H9 (cell line): ENCODE measurements around the gene OR2V1. TPM values are rescaled to one million over a fixed set of nuclear protein-coding genes. Genes with fewer than 3 reads are reported as not detected.
"Not testable (repeated sequence)": the region's sequence is repeated elsewhere in the genome, so short reads cannot be mapped to it uniquely, and the experiment has no call there.

Experiments used
- DNase-seq: peaks from one replicate; pipeline ENCODE4 v3.0.0-alpha.2; 2017
- H2AFZ ChIP-seq: one replicate; pipeline ENCODE4 v1.6.1; 2013; ENCODE audit warnings: mild to moderate bottlenecking, low read length, control low read depth, moderate library complexity
- H2AK5ac ChIP-seq: 2 replicates; pipeline ENCODE4 v1.6.1; 2013; ENCODE audit warnings: low read length, control low read depth, mixed read lengths; ENCODE audit not compliant: insufficient read length
- H2BK120ac ChIP-seq: one replicate; pipeline ENCODE4 v1.6.1; 2013; ENCODE audit warnings: low read depth, mild to moderate bottlenecking, low read length, control low read depth, inconsistent platforms; ENCODE audit not compliant: poor library complexity, severe bottlenecking
- H2BK12ac ChIP-seq: 2 replicates; pipeline ENCODE4 v1.6.1; 2013; ENCODE audit warnings: low read length, control low read depth, mixed read lengths, low read depth; ENCODE audit not compliant: insufficient read length
- H2BK15ac ChIP-seq: 2 replicates; pipeline ENCODE4 v1.6.1; 2013; ENCODE audit warnings: low read depth, low read length, control low read depth
- H2BK20ac ChIP-seq: one replicate; pipeline ENCODE4 v1.6.1; 2013; ENCODE audit warnings: low read depth, mild to moderate bottlenecking, low read length, control low read depth, inconsistent platforms; ENCODE audit not compliant: poor library complexity, severe bottlenecking
- H2BK5ac ChIP-seq: 2 replicates; pipeline ENCODE4 v1.6.1; 2013; ENCODE audit warnings: low read length, control low read depth, mixed read lengths; ENCODE audit not compliant: insufficient read length
- H3K14ac ChIP-seq: 2 replicates; pipeline ENCODE4 v1.6.1; 2013; ENCODE audit warnings: low read length, control low read depth; ENCODE audit not compliant: insufficient read depth
- H3K18ac ChIP-seq: 2 replicates; pipeline ENCODE4 v1.6.1; 2013; ENCODE audit warnings: low read depth, mild to moderate bottlenecking, mixed read lengths, low read length, control low read depth; ENCODE audit not compliant: insufficient read length
- H3K23ac ChIP-seq: 2 replicates; pipeline ENCODE4 v1.6.1; 2013; ENCODE audit warnings: low read length, control low read depth, mixed read lengths, low read depth; ENCODE audit not compliant: insufficient read length
- H3K23me2 ChIP-seq: 2 replicates; pipeline ENCODE4 v1.6.1; 2013; ENCODE audit warnings: low read depth, mild to moderate bottlenecking, mixed read lengths, low read length, control low read depth; ENCODE audit not compliant: insufficient read length, poor library complexity, severe bottlenecking
- H3K27ac ChIP-seq: 2 replicates; pipeline ENCODE4 v1.5.1; 2013; ENCODE audit warnings: low read length, control low read depth, mixed read lengths, low read depth; ENCODE audit not compliant: insufficient read length
- H3K27me3 ChIP-seq: 2 replicates; pipeline ENCODE4 v1.6.1; 2013; ENCODE audit warnings: low read length, control low read depth, inconsistent platforms; ENCODE audit not compliant: insufficient read depth
- H3K4ac ChIP-seq: 2 replicates; pipeline ENCODE4 v1.6.1; 2013; ENCODE audit warnings: low read depth, mild to moderate bottlenecking, control low read depth, inconsistent platforms, low read length, moderate library complexity
- H3K4me1 ChIP-seq: 2 replicates; pipeline ENCODE4 v1.6.1; 2013; ENCODE audit warnings: low read length, control low read depth, inconsistent platforms; ENCODE audit not compliant: insufficient read depth
- H3K4me2 ChIP-seq: 2 replicates; pipeline ENCODE4 v1.6.1; 2013; ENCODE audit warnings: low read length, control low read depth, mixed read lengths; ENCODE audit not compliant: insufficient read length, insufficient read depth
- H3K56ac ChIP-seq: 2 replicates; pipeline ENCODE4 v1.6.1; 2013; ENCODE audit warnings: low read depth, mild to moderate bottlenecking, mixed read lengths, low read length, control low read depth; ENCODE audit not compliant: insufficient read length
- H3K79me1 ChIP-seq: 2 replicates; pipeline ENCODE4 v1.6.1; 2013; ENCODE audit warnings: low read depth, mild to moderate bottlenecking, moderate library complexity, low read length, control low read depth, inconsistent platforms; ENCODE audit not compliant: insufficient read depth, poor library complexity, severe bottlenecking
- H3K79me2 ChIP-seq: 2 replicates; pipeline ENCODE4 v1.6.1; 2013; ENCODE audit warnings: low read length, control low read depth, inconsistent platforms; ENCODE audit not compliant: insufficient read depth
- H3K9ac ChIP-seq: 2 replicates; pipeline ENCODE4 v1.6.1; 2013; ENCODE audit warnings: low read length, control low read depth, mixed read lengths; ENCODE audit not compliant: insufficient read length; ENCODE audit errors: extremely low read depth
- H3K9me3 ChIP-seq: one replicate; pipeline ENCODE4 v1.6.1; 2013; ENCODE audit warnings: low read depth, low read length, inconsistent platforms; ENCODE audit not compliant: control insufficient read depth
- H3T11ph ChIP-seq: one replicate; pipeline ENCODE4 v1.6.1; 2013; ENCODE audit warnings: mild to moderate bottlenecking, low read length, control low read depth, inconsistent platforms
- H4K20me1 ChIP-seq: one replicate; pipeline ENCODE4 v1.6.1; 2013; ENCODE audit not compliant: control insufficient read depth, insufficient read length, insufficient read depth
- H4K5ac ChIP-seq: 2 replicates; pipeline ENCODE4 v1.6.1; 2013; ENCODE audit warnings: low read depth, mild to moderate bottlenecking, mixed read lengths, low read length, control low read depth; ENCODE audit not compliant: insufficient read length
- H4K8ac ChIP-seq: replicated peaks from 2 replicates; pipeline ENCODE4 v1.6.1; 2013; ENCODE audit warnings: low read length, control low read depth, mixed read lengths, low read depth; ENCODE audit not compliant: insufficient read length
- H4K91ac ChIP-seq: 2 replicates; pipeline ENCODE4 v1.6.1; 2013; ENCODE audit warnings: low read depth, mild to moderate bottlenecking, moderate library complexity, mixed read lengths, low read length, control low read depth; ENCODE audit not compliant: insufficient read length
- H3K27ac Mint-ChIP-seq, 3 experiments: 2 replicates in 2 of 3; 3 replicates in 1 of 3; pipeline ENCODE4 v1.8.0; 2020 to 2021; ENCODE audit warnings: mixed read lengths in 3 of 3, mild to moderate bottlenecking in 1 of 3, moderate library complexity in 1 of 3
- H3K27me3 Mint-ChIP-seq: 2 replicates; pipeline ENCODE4 v1.8.0; 2021; ENCODE audit warnings: low read depth, mild to moderate bottlenecking, moderate library complexity, mixed read lengths
- H3K36me3 Mint-ChIP-seq, 3 experiments: 2 replicates in 2 of 3; 3 replicates in 1 of 3; pipeline ENCODE4 v1.8.0; 2020 to 2021; ENCODE audit warnings: low read depth in 3 of 3, mixed read lengths in 3 of 3; ENCODE audit not compliant: insufficient read depth in 1 of 3
- H3K4me1 Mint-ChIP-seq, 2 experiments: 2 replicates each; pipeline ENCODE4 v1.8.0; 2020; ENCODE audit warnings: mixed read lengths in 2 of 2
- H3K4me3 Mint-ChIP-seq, 2 experiments: 2 replicates in 1 of 2; 3 replicates in 1 of 2; pipeline ENCODE4 v1.8.0; 2020 to 2021; ENCODE audit warnings: mild to moderate bottlenecking in 2 of 2, mixed read lengths in 2 of 2, moderate library complexity in 1 of 2
- H3K9me3 Mint-ChIP-seq, 2 experiments: 2 replicates in 1 of 2; 3 replicates in 1 of 2; pipeline ENCODE4 v1.8.0; 2020; ENCODE audit warnings: mild to moderate bottlenecking in 2 of 2, mixed read lengths in 2 of 2, moderate library complexity in 1 of 2
- WGBS: extraction: QIAGEN DNeasy Blood & Tissue Kit; methylation state at CpG from one replicate; pipeline ENCODE4 v1.1.7; 2013; ENCODE audit warnings: missing lambda C conversion rate, low lambda C conversion rate, mixed read lengths; ENCODE audit not compliant: insufficient read length; ENCODE audit errors: extremely low coverage; 5-methylcytosine and 5-hydroxymethylcytosine counted together
- total RNA-seq: library from RNA; stranded (reverse); gene quantifications from 2 replicates; pipeline ENCODE4 v1.2.1, GENCODE V29; 2021

The OR2V1 gene
- total RNA-seq, 1 experiment from 2014 or later = not detected

DNA sequence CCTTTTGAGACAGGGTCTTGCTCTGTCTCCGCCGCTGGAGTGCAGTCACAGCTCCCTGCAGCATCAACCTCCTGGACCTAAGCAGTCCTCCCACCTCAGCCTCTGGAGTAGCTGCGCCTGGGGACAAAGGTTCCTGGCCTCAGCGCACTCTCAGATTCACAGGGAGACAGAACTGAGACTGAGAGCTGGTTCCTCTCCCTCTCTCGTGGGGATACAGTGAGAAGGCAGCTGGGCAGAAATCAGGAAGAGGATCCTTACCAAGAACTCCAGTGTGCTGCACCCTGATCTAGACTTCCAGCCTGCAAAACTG lies 26.8 kb downstream of the OR2V1 start:
- Mint-ChIP-seq H3K27me3 (peaks cover 64% of the 10 kb centered on the region), H3K4me1 (peaks cover 24 to 29% of the 10 kb centered on the region in 2 experiments), H3K4me3 (peak overlapping the region; percentile 77 to 90)
- not testable (repeated sequence) for H3T11ph ChIP-seq, H2AK5ac ChIP-seq, H3K14ac ChIP-seq, H4K91ac ChIP-seq, H4K20me1 ChIP-seq, H2BK120ac ChIP-seq, H3K9me3 Mint-ChIP-seq, H2BK12ac ChIP-seq, H2BK15ac ChIP-seq, H4K8ac ChIP-seq, H3K79me1 ChIP-seq, H3K9me3 ChIP-seq, H3K27ac ChIP-seq, H3K18ac ChIP-seq, H3K9ac ChIP-seq, H3K27ac Mint-ChIP-seq, H3K4me1 ChIP-seq, H3K79me2 ChIP-seq, H3K56ac ChIP-seq, H4K5ac ChIP-seq, H2BK20ac ChIP-seq, H3K23ac ChIP-seq, H3K23me2 ChIP-seq, H2AFZ ChIP-seq, H3K4ac ChIP-seq, H2BK5ac ChIP-seq, H3K36me3 Mint-ChIP-seq
- no CpG with 5 or more reads among the region's 5 CpGs for WGBS
- peak; percentile 57 for DNase-seq
- H3K27me3 ChIP-seq = peaks cover 15% of the 10 kb centered on the region
- H3K4me2 ChIP-seq = peak overlapping the region; percentile 58

DNA sequence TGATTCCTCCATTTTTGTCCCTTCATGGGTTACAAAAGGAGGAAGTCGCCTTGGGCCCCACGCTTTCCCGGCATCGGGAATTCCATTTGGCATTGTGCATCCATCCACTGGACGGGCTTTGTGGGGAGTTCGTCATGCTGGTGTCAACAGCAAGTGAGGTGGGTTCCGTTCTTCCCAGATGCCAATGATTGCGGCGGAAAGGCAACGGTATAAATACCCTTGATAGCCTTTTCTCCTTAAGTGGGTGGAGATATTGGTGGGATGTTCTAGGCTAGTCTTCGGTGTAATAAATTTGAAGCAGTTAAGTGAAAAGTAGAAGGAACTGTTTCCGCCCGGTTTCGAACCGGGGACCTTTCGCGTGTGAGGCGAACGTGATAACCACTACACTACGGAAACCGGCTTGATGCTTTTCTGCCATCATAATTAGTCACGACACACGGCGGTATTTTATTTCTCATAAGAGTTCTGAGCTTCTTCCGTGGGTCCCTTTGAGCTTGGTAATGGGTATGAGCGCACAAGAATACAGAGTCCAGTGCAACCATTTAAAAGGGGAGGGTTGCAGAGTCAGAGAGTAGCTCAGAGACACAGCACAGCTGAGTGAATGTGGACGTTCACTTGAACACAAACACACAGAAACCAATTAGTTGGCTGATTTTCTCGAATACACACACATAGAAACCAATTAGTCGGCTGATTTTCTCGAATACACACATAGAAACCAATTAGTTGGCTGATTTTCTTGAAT lies 28.9 kb downstream of the OR2V1 start:
- WGBS = no CpG with 5 or more reads among the region's 30 CpGs
- not testable (repeated sequence) for H3K27ac ChIP-seq, H2BK5ac ChIP-seq, H3K18ac ChIP-seq, H3K4me1 ChIP-seq, H3T11ph ChIP-seq, H2BK20ac ChIP-seq, H3K79me1 ChIP-seq, DNase-seq, H3K23ac ChIP-seq, H3K4me2 ChIP-seq, H4K8ac ChIP-seq, H2BK12ac ChIP-seq, H3K4me3 Mint-ChIP-seq, H3K9me3 Mint-ChIP-seq, H2BK120ac ChIP-seq, H3K27ac Mint-ChIP-seq, H3K56ac ChIP-seq, H4K20me1 ChIP-seq, H3K79me2 ChIP-seq, H3K9me3 ChIP-seq, H4K91ac ChIP-seq, H2BK15ac ChIP-seq, H4K5ac ChIP-seq, H3K36me3 Mint-ChIP-seq, H3K14ac ChIP-seq, H2AK5ac ChIP-seq, H3K23me2 ChIP-seq, H2AFZ ChIP-seq, H3K9ac ChIP-seq, H3K4ac ChIP-seq
- peaks cover 18% of the 10 kb centered on the region for H3K27me3 ChIP-seq
- Mint-ChIP-seq H3K27me3 (peaks cover 55% of the 10 kb centered on the region), H3K4me1 (peaks cover 13% of the 10 kb centered on the region in 2 experiments)
